HFFc6 (cell line): ENCODE results near the gene ARHGAP22. TPM values are rescaled to one million over a fixed set of nuclear protein-coding genes. Genes with fewer than 3 reads are reported as not detected.
A peak's percentile ranks its signal among the peaks of the same experiment; 100 is the strongest.

Experiments used
- DNase-seq: peaks from one replicate; pipeline ENCODE4 v3.0.0-alpha.2; 2018
- H3K27ac Mint-ChIP-seq: 2 replicates; pipeline ENCODE4 v1.8.0; 2020; ENCODE audit warnings: mild to moderate bottlenecking, mixed read lengths
- H3K27me3 Mint-ChIP-seq: 2 replicates; pipeline ENCODE4 v1.8.0; 2021; ENCODE audit warnings: mild to moderate bottlenecking, moderate library complexity, mixed read lengths; ENCODE audit not compliant: insufficient read depth
- H3K36me3 Mint-ChIP-seq: 2 replicates; pipeline ENCODE4 v1.8.0; 2021; ENCODE audit warnings: low read depth, mixed read lengths
- H3K4me1 Mint-ChIP-seq: 2 replicates; pipeline ENCODE4 v1.8.0; 2020; ENCODE audit warnings: low read depth, mixed read lengths
- H3K4me3 Mint-ChIP-seq: 2 replicates; pipeline ENCODE4 v1.8.0; 2020; ENCODE audit warnings: mild to moderate bottlenecking, moderate library complexity, mixed read lengths
- H3K9me3 Mint-ChIP-seq: 2 replicates; pipeline ENCODE4 v1.8.0; 2020; ENCODE audit warnings: mild to moderate bottlenecking, mixed read lengths
- total RNA-seq, 6 experiments: library from RNA; stranded (reverse); fragmentation: NEBNext Ultra II Directional; extraction: Animal tissue kit (Norgen Biotek cat#: 25700); gene quantifications; 2 replicates in 1 of 6; 3 replicates in 5 of 6; pipeline ENCODE4 v1.2.3, GENCODE V29; 2021
- TF ChIP-seq, protein P1 (sequence below): fragments of 200-600 bp; sonication (generic); IDR thresholded peaks from 2 replicates; pipeline ENCODE4 v1.5.0; 2021; ENCODE audit warnings: antibody characterized with exemption, mild to moderate bottlenecking

Gene ARHGAP22
- total RNA-seq, 6 experiments from 2014 or later, result 74.3 to 117 (median 95.7) TPM

DNA sequence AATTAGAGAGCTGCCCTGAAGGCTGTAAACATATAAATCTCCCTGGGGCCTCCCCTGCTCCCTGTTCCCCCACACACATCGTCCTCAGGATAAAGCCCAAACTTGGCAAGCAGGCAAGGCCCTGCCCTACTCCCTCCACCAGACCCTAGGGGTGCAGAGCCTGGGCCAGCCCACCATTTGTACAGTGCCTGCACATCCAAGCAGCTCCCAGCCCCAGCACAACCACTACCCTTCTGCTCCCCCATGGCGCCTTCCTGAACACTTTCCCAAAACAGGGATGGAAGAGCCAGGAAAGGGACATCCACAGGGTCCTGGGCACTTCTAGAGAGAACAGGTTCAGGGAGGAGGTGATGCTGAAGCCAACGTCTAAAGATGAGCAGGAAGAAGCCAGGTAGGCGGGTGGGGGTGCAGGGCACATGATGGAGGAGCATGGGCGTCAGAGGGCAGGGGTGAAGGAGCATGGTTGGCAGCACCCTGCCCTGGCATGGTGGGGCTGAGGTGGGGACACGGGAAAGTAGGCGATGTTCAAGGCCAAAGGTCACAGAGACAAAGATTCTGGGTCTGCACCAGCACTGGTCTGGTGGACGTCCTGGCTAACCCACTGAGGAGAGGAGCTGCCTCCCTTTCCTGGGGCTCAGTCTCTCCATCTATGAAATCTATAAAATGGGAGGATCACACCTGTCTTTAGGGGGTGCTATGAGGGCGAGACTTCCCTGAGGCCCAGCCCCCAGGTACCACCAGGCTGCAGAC lies 140.6 kb downstream of the ARHGAP22 start:
- DNase-seq, result no peak
- Mint-ChIP-seq H3K27ac (peak overlapping the region; percentile 63), H3K4me3 (no peak overlapping the region)

DNA sequence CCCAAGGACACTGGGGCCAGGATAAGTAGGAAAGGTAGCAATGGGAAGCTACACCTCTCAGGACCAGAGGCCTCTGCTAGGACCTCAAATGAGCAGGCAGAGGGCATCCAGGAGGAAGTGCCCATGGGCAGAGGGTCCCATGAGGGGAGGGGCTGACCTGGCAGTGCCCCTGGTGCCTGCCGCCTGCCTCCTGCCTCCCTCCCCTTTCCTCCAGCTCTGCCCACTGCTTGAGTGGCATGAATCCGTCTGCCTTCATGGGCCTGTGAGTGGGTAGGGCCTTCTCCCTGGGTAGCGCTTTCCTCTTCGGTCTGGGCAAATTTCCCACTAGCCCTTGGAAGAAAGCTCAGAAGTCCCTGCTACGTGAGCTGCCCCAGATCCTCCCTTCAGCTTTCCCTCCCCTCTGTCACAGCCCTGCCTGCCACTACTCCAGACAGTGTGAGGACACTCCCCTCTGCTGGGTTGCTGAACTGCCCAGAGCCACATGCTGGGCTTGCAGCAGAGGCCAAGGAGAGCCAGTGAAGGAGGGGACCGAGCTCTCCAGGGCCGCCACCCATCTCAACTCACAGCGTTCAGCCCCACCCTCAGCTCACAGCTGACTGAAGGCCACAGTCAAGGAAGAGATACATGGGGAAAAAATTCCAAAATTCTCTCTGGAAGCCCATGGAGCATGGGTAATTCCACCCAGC lies 141.4 kb downstream of the ARHGAP22 start:
- no peak for DNase-seq
- Mint-ChIP-seq H3K9me3 (no peaks in the 10 kb centered on the region), H3K4me1 (peaks cover 28% of the 10 kb centered on the region), H3K36me3 (peaks cover 15% of the 10 kb centered on the region), H3K27me3 (peaks cover 11% of the 10 kb centered on the region), H3K4me3 (no peak overlapping the region), H3K27ac (peak overlapping the region; percentile 63)
- TF ChIP-seq, protein P1, sequence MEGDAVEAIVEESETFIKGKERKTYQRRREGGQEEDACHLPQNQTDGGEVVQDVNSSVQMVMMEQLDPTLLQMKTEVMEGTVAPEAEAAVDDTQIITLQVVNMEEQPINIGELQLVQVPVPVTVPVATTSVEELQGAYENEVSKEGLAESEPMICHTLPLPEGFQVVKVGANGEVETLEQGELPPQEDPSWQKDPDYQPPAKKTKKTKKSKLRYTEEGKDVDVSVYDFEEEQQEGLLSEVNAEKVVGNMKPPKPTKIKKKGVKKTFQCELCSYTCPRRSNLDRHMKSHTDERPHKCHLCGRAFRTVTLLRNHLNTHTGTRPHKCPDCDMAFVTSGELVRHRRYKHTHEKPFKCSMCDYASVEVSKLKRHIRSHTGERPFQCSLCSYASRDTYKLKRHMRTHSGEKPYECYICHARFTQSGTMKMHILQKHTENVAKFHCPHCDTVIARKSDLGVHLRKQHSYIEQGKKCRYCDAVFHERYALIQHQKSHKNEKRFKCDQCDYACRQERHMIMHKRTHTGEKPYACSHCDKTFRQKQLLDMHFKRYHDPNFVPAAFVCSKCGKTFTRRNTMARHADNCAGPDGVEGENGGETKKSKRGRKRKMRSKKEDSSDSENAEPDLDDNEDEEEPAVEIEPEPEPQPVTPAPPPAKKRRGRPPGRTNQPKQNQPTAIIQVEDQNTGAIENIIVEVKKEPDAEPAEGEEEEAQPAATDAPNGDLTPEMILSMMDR, result no peak

More for the DNA sequence above, 140.6 kb downstream of the ARHGAP22 start:
- peaks cover 28% of the 10 kb centered on the region for H3K4me1 Mint-ChIP-seq
- H3K9me3 Mint-ChIP-seq, result no peaks in the 10 kb centered on the region
- TF ChIP-seq, protein P1, result no peak
- H3K36me3 Mint-ChIP-seq, result peaks cover 15% of the 10 kb centered on the region
- peaks cover 10% of the 10 kb centered on the region for H3K27me3 Mint-ChIP-seq

DNA sequence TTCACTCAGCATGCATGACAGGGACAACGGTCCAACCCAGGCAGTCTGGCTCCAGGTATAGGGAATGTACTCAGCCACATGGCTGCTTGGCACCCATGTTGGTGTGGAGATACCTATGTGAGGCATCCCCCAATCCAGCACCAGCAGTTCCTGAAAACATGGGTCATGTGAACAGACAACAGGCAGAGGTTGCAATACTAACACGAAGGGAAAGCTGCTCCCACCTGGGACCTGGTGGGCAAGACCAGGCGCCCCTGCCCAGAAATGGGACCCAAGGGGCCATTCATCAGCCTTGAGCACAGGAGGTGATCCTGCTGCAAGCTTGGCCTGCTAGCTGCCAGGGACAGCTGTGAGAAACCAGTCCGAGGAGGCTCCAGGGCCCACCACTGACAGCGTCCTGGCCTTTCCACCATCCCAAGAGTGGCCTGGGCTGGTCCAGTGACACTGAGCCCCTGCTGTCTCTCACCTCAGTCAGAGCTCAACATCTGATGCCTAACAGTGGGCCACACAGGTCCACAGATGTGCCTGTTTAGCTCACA lies 142.3 kb downstream of the ARHGAP22 start:
- DNase-seq, result no peak
- no peak overlapping the region; the same call in 1 of the 2 replicates for H3K27ac Mint-ChIP-seq

DNA sequence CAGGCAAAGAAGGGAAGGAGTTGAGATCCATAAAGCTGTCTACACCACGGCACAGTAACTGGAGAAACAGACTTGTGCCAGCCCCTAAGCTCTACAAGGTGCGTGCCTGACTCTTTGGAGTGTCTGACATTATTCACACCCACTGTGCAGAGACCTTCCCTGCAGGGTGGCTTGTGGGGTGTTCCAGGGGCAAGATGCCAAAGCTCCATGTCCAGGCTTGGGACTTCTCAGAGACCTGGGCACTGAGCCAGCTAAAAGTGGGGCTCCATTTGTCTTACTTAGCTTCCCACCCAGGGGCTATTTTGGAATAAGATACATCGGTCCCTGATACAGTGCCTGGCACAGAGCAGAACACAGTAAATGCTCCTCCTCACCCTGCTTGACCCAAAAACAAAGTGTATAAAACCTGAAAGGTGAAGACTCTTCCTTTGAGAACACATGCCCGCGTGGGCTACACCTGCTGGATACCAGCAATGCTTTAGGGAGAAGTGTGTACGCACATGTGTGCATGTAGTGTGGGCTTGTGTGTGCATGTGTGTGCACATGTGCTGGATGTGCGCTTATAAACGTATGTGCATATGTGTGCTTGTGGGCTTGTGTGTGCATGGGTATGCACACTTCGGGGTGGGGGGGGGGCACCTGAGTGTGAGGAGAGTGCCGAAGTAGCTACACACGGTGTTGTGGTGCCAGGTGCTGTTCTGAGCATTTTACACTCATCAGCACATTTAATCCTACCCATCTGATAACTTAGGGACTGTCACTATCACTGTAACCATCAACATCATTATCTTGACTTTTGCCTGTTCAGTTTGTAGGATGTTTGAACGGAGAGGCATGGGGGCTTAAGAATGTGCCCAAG lies 143.0 kb downstream of the ARHGAP22 start:
- Mint-ChIP-seq H3K27ac (peak overlapping the region; percentile 10; the same call in 1 of the 2 replicates), H3K36me3 (peaks cover 15% of the 10 kb centered on the region), H3K4me1 (peaks cover 28% of the 10 kb centered on the region), H3K27me3 (peaks cover 13% of the 10 kb centered on the region), H3K4me3 (no peak overlapping the region), H3K9me3 (no peaks in the 10 kb centered on the region)
- no peak for DNase-seq
- TF ChIP-seq, protein P1, result no peak

More for the DNA sequence above, 142.3 kb downstream of the ARHGAP22 start:
- Mint-ChIP-seq H3K4me1 (peaks cover 28% of the 10 kb centered on the region), H3K4me3 (no peak overlapping the region), H3K27me3 (peaks cover 13% of the 10 kb centered on the region), H3K36me3 (peaks cover 15% of the 10 kb centered on the region), H3K9me3 (no peaks in the 10 kb centered on the region)
- TF ChIP-seq, protein P1, result no peak

DNA sequence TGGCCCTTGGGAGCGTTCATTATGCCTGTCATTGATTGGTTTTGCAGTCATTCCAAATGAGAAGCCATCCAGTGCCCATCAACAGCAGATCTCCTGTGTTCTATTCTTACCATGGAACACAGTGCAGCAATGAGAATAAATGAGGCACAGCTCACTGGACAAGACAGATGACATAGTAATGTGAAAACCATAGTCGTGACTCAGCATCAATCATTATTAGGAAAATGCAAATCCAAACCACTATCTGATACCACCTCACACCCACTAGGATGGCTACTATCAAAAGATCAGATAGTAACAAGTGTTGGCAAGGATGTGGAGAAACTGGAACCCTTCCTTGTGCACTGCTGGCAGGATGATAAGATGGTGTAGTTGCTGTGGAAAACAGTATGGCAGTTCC lies 144.7 kb downstream of the ARHGAP22 start:
- no peaks in the 10 kb centered on the region for H3K9me3 Mint-ChIP-seq

More for the DNA sequence above, 144.7 kb downstream of the ARHGAP22 start:
- Mint-ChIP-seq H3K27me3 (peaks cover 9% of the 10 kb centered on the region), H3K4me1 (peaks cover 28% of the 10 kb centered on the region), H3K27ac (peak overlapping the region; percentile 29; the same call in 1 of the 2 replicates), H3K4me3 (no peak overlapping the region), H3K36me3 (peaks cover 15% of the 10 kb centered on the region)
- TF ChIP-seq, protein P1, result no peak
- no peak for DNase-seq
